HepG2 (cell line): ENCODE results near the gene PBX2. TPM values are rescaled to one million over a fixed set of nuclear protein-coding genes. Genes with fewer than 3 reads are reported as not detected.

Experiments
- ATAC-seq: fragments of 200-7000 bp; cut with Tn5 transposase; 3 replicates; pipeline ENCODE4 v1.9.1; 2020; ENCODE audit warnings: mild to moderate bottlenecking, moderate library complexity
- BruUV-seq: library from RNA; stranded (reverse); fragments of 400-500 nt; replicated peaks from 2 replicates; lab custom pipeline; 2021; lab: Mats Ljungman, UMichigan
- CTCF ChIA-PET: fragments of 300-600 bp; formaldehyde crosslinking; extraction: SDS; loops from one replicate; lab custom pipeline; 2021; ENCODE audit warnings: low total read pairs, inconsistent platforms, low intra/inter-chr PET ratio; lab: Yijun Ruan, JAX
- POLR2A ChIA-PET: fragments of 350-600 bp; sonication (Branson Sonifier 250); formaldehyde crosslinking; loops from one replicate; lab custom pipeline; 2020; ENCODE audit warnings: antibody characterized with exemption, inconsistent platforms; lab: Yijun Ruan, JAX
- DNase-seq: peaks from one replicate; pipeline ENCODE4 v3.0.0-alpha.2; 2015; ENCODE audit warnings: low spot score
- FAIRE-seq: peaks from 3 replicates; lab custom pipeline; 2011; peaks lifted over from hg19 to GRCh38; lab: Jason Lieb, UNC
- H2AFZ ChIP-seq: one replicate; pipeline ENCODE4 v1.6.1; 2011; ENCODE audit warnings: low read length, inconsistent platforms
- H3K27ac ChIP-seq: fragments of 300-600 bp; 3 replicates; pipeline ENCODE4 v1.8.0; 2011; ENCODE audit warnings: mixed run types, mild to moderate bottlenecking, mixed read lengths, low read length, inconsistent platforms; ENCODE audit not compliant: insufficient read depth; ENCODE audit errors: extremely low read length
- H3K27me3 ChIP-seq, 2 experiments: fragments of 200-600 bp in 1 of 2; 2 replicates in 1 of 2; 3 replicates in 1 of 2; pipeline versions ENCODE4 v1.6.0 to v1.8.0; 2011; ENCODE audit warnings: low read length in 2 of 2, mild to moderate bottlenecking in 2 of 2, moderate library complexity in 2 of 2, inconsistent platforms in 1 of 2; ENCODE audit not compliant: insufficient read depth in 2 of 2, control insufficient read depth in 1 of 2
- H3K36me3 ChIP-seq, 2 experiments: fragments of 200-600 bp in 1 of 2; replicated peaks in 1 of 2; 2 replicates in 1 of 2; 3 replicates in 1 of 2; pipeline versions ENCODE4 v1.5.1 to v1.8.0; 2011; ENCODE audit warnings: low read length in 2 of 2, inconsistent platforms in 1 of 2; ENCODE audit not compliant: insufficient read depth in 2 of 2, control insufficient read depth in 1 of 2
- H3K4me1 ChIP-seq: 2 replicates; pipeline ENCODE4 v1.5.1; 2012; ENCODE audit warnings: low read length, inconsistent platforms; ENCODE audit not compliant: insufficient read depth
- H3K4me2 ChIP-seq: 2 replicates; pipeline ENCODE4 v1.6.0; 2011; ENCODE audit warnings: low read depth, low read length, inconsistent platforms
- H3K4me3 ChIP-seq, 3 experiments: fragments of 200-600 bp in 1 of 3; sonication (generic), shearing (Covaris generic) in 1 of 3; replicated peaks in 1 of 3; 2 replicates each; pipeline ENCODE4 v1.5.1; 2011 to 2016; ENCODE audit warnings: low read length in 3 of 3, inconsistent platforms in 2 of 3, low read depth in 2 of 3, mild to moderate bottlenecking in 2 of 3, control low read depth in 1 of 3, mixed read lengths in 1 of 3; ENCODE audit not compliant: insufficient read depth in 1 of 3
- H3K79me2 ChIP-seq: one replicate; pipeline ENCODE4 v1.6.1; 2011; ENCODE audit warnings: low read length, inconsistent platforms; ENCODE audit not compliant: insufficient read depth
- H3K9ac ChIP-seq: 2 replicates; pipeline ENCODE4 v1.6.0; 2011; ENCODE audit warnings: mild to moderate bottlenecking, low read depth, low read length, inconsistent platforms; ENCODE audit not compliant: insufficient read depth
- H3K9me3 ChIP-seq: 2 replicates; pipeline ENCODE4 v1.5.1; 2012; ENCODE audit warnings: mild to moderate bottlenecking, low read length
- H4K20me1 ChIP-seq: 2 replicates; pipeline ENCODE4 v1.6.0; 2011; ENCODE audit warnings: inconsistent platforms, mild to moderate bottlenecking, low read length, moderate library complexity; ENCODE audit not compliant: insufficient read depth
- ASH2L ChIP-seq: fragments of 300-600, 200-600 bp; sonication (generic); IDR thresholded peaks from 2 replicates; pipeline ENCODE4 v1.7.0; 2017; ENCODE audit warnings: low read depth, mild to moderate bottlenecking, moderate library complexity, mixed read lengths, low read length; ENCODE audit not compliant: insufficient read length
- ATM ChIP-seq: fragments of 450-650 bp; IDR thresholded peaks from 2 replicates; pipeline ENCODE4 v1.7.1; 2017; ENCODE audit warnings: mild to moderate bottlenecking, borderline replicate concordance
- BCL6 ChIP-seq: IDR thresholded peaks from 2 replicates; pipeline ENCODE4 v1.6.1; 2016; ENCODE audit warnings: missing genetic modification reagents, missing compliant biosample characterization
- CEBPB ChIP-seq: IDR thresholded peaks from 2 replicates; pipeline ENCODE4 v1.6.1; 2011; ENCODE audit warnings: low read depth, low read length, improper control_type of control experiment, borderline replicate concordance
- CENPT ChIP-seq: sonication (generic); formaldehyde crosslinking; IDR thresholded peaks from 2 replicates; pipeline ENCODE4 v1.8.0; 2022; ENCODE audit warnings: low read depth, mild to moderate bottlenecking, moderate library complexity, missing genetic modification reagents
- HIC2 ChIP-seq: sonication (generic); formaldehyde crosslinking; IDR thresholded peaks from 2 replicates; pipeline ENCODE4 v1.9.0; 2022; ENCODE audit warnings: low read depth, missing genetic modification reagents
- JUND ChIP-seq: sonication (generic); formaldehyde crosslinking; IDR thresholded peaks from 2 replicates; pipeline ENCODE4 v1.8.0; 2022; ENCODE audit warnings: mild to moderate bottlenecking, missing genetic modification reagents
- SOX13 ChIP-seq, 3 experiments: fragments of 450-650 bp in 1 of 3; sonication (generic) in 1 of 3; formaldehyde crosslinking in 1 of 3; IDR thresholded peaks in 2 of 3; conservative IDR thresholded peaks in 1 of 3; 2 replicates each; pipeline versions ENCODE4 v1.5.0 to v1.6.1; 2016 to 2020; ENCODE audit warnings: antibody characterized with exemption in 1 of 3, mild to moderate bottlenecking in 1 of 3, missing compliant biosample characterization in 1 of 3, missing genetic modification reagents in 1 of 3, moderate library complexity in 1 of 3
- STAG1 ChIP-seq: sonication (generic); formaldehyde crosslinking; IDR thresholded peaks from 2 replicates; pipeline ENCODE4 v1.4.0; 2020; ENCODE audit warnings: missing genetic modification reagents
- ZNF235 ChIP-seq: sonication (generic); formaldehyde crosslinking; IDR thresholded peaks from 2 replicates; pipeline ENCODE4 v1.8.1; 2023; ENCODE audit warnings: mild to moderate bottlenecking, missing genetic modification reagents, borderline replicate concordance
- ZNF367 ChIP-seq: sonication (generic); formaldehyde crosslinking; IDR thresholded peaks from 2 replicates; pipeline ENCODE4 v1.4.0; 2020; ENCODE audit warnings: missing genetic modification reagents, borderline replicate concordance
- ZNF598 ChIP-seq: sonication (generic); formaldehyde crosslinking; IDR thresholded peaks from 2 replicates; pipeline ENCODE4 v1.5.1; 2020; ENCODE audit warnings: mild to moderate bottlenecking, missing genetic modification reagents, borderline replicate concordance
- ZNF703 ChIP-seq: sonication (generic); formaldehyde crosslinking; IDR thresholded peaks from 2 replicates; pipeline ENCODE4 v1.5.1; 2020; ENCODE audit warnings: missing genetic modification reagents, mild to moderate bottlenecking, moderate library complexity, borderline replicate concordance
- ZNF740 ChIP-seq: sonication (generic); formaldehyde crosslinking; IDR thresholded peaks from 2 replicates; pipeline ENCODE4 v1.4.0; 2020; ENCODE audit warnings: missing genetic modification reagents
- WGBS: methylation state at CpG from one replicate; pipeline ENCODE4 v1.1.6; 2017; ENCODE audit warnings: low lambda C conversion rate; 5-methylcytosine and 5-hydroxymethylcytosine counted together
- in situ Hi-C: cut with HindIII; loops from 2 replicates; pipeline ENCODE4 v1.10.0; 2017; ENCODE audit warnings: low pct_unique_long_range_greater_than_20kb; ENCODE audit not compliant: extremely low pct_ligation_motif_present
- intact Hi-C: fragments of 100-400 bp; cut with micrococcal nuclease; formaldehyde crosslinking; loops from one replicate; pipeline ENCODE4 v1.10.0; 2022; ENCODE audit not compliant: unreplicated experiment
- polyA plus RNA-seq, 8 experiments: library from polyadenylated mRNA; depleted of rRNA in 3 of 8; stranded (reverse) in 7 of 8; unstranded in 1 of 8; fragments of >200 nt; fragmentation: Illumina TruSeq in 4 of 8; extraction: Trizol in 4 of 8; gene quantifications; 2 replicates each; pipeline versions ENCODE4 v1.2.1 to v1.2.3, GENCODE V29; 2011 to 2016; ENCODE audit warnings: low read depth in 4 of 8, missing spikeins in 1 of 8, mixed read lengths in 1 of 8; ENCODE audit not compliant: insufficient read depth in 1 of 8
- total RNA-seq, 5 experiments: library from RNA; depleted of rRNA; stranded (reverse); fragments of >200 nt; fragmentation: Illumina TruSeq; extraction: Trizol; gene quantifications; 2 replicates each; pipeline ENCODE4 v1.2.3, GENCODE V29; 2016; ENCODE audit warnings: low read depth in 1 of 5

PBX2 gene
- total and polyA plus RNA-seq, 2 of the 13 experiments (the other 11 are each of a cell fraction or from before 2014, with no cell fraction given) = 42.3 to 77.8 TPM

- no peaks in the 10 kb centered on the region for H3K4me1 ChIP-seq
- no TSS peak for BruUV-seq
- no peaks in the 10 kb centered on the region for H3K79me2 ChIP-seq
- H3K27me3 ChIP-seq = peaks cover 12 to 68% of the 10 kb centered on the region in 2 experiments; a peak in 4 of 5 replicates
- no peaks in the 10 kb centered on the region for H4K20me1 ChIP-seq
- intact Hi-C loops (no loop called here), in situ Hi-C loops (no loop called here)
- H3K9ac ChIP-seq = no peak overlapping the region
- FAIRE-seq (no peak), ATAC-seq (no peak), DNase-seq (no peak)
- no peak overlapping the region for H3K27ac ChIP-seq
- POLR2A ChIA-PET = no interaction called here
- no peaks in the 10 kb centered on the region for H3K9me3 ChIP-seq
- CTCF ChIA-PET = no interaction called here
- TF ChIP-seq CENPT (CRISPR knock-in tag) (no peak), BCL6 (CRISPR knock-in tag) (no peak), SOX13 (IDR thresholded peaks at IDR 0.05) (no peak), SOX13 (CRISPR knock-in tag; conservative IDR thresholded peaks at IDR 0.05 in 1 of 2, IDR thresholded peaks at IDR 0.05 in 1 of 2) (no peak), ZNF703 (CRISPR knock-in tag) (no peak), STAG1 (CRISPR knock-in tag) (no peak), ATM (no peak), ZNF598 (no peak), ASH2L (no peak), ZNF740 (CRISPR knock-in tag) (no peak), JUND (no peak), CEBPB (no peak), ZNF367 (CRISPR knock-in tag) (no peak), HIC2 (no peak), ZNF235 (CRISPR knock-in tag) (no peak)
- H2AFZ ChIP-seq = no peak overlapping the region
- H3K36me3 ChIP-seq = no peaks in the 10 kb centered on the region
- no peak overlapping the region for H3K4me3 ChIP-seq
- H3K4me2 ChIP-seq = no peak overlapping the region
- 21% methylated on average over 11 of the region's 11 CpGs for WGBS
These were observed 27.0 kb upstream of the PBX2 start for GRCh38 chr6:32216998-32217397.
